A549 (cell line): ENCODE measurements around the gene LRP5.

Experiments
- CTCF ChIP-seq: fragments of >200 bp; sonication (Bioruptor Twin); formaldehyde crosslinking; IDR thresholded peaks from 3 replicates; pipeline ENCODE4 v1.5.1; 2016
- EP300 ChIP-seq, 2 experiments: fragments of >200 bp; sonication (Bioruptor Twin); formaldehyde crosslinking; IDR thresholded peaks; 2 replicates in 1 of 2; 3 replicates in 1 of 2; pipeline ENCODE4 v1.6.1; 2016 to 2017
- GATA3 ChIP-seq: IDR thresholded peaks from 2 replicates; pipeline ENCODE4 v1.6.1; 2012; ENCODE audit warnings: borderline replicate concordance
- POLR2A ChIP-seq: IDR thresholded peaks from 2 replicates; pipeline ENCODE4 v1.6.1; 2012; ENCODE audit warnings: mild to moderate bottlenecking, low read length
- REST ChIP-seq: fragments of 200-600 bp; sonication (generic); IDR thresholded peaks from 2 replicates; pipeline ENCODE4 v1.6.1; 2016; ENCODE audit warnings: antibody characterized with exemption, mild to moderate bottlenecking, moderate library complexity
- USF2 ChIP-seq: fragments of 450-650 bp; IDR thresholded peaks from 2 replicates; pipeline ENCODE4 v1.6.1; 2014; ENCODE audit warnings: antibody characterized with exemption

- TF ChIP-seq CTCF (no peak), POLR2A (no peak), EP300 (IDR thresholded peaks at IDR 0.05) (no peak), USF2 (no peak), REST (no peak), GATA3 (no peak)
Observed at GRCh38 chr11:68350759-68351449, 38.5 kb downstream of the LRP5 start.
